AG04449 (cell line): ENCODE results near the gene RAB20.

ENCODE experiments used
- CTCF ChIA-PET: fragments of 350-600 bp; formaldehyde crosslinking; extraction: SDS; loops from one replicate; lab custom pipeline; 2021; ENCODE audit warnings: antibody characterized with exemption; lab: Yijun Ruan, JAX
- POLR2A ChIA-PET: fragments of 400-600, 350-600 bp; formaldehyde crosslinking; extraction: SDS; loops from one replicate; lab custom pipeline; 2020; ENCODE audit warnings: antibody characterized with exemption, inconsistent platforms; lab: Yijun Ruan, JAX
- DNase-seq: peaks from one replicate; pipeline ENCODE4 v3.0.0-alpha.2; 2010; ENCODE audit warnings: low read depth, low spot score
- H3K4me3 ChIP-seq: 2 replicates; pipeline ENCODE4 v1.5.1; 2011; ENCODE audit warnings: low read depth, mild to moderate bottlenecking, control low read depth, low read length
- CTCF ChIP-seq: IDR thresholded peaks from one replicate; pipeline ENCODE4 v1.5.1; 2011; ENCODE audit warnings: mild to moderate bottlenecking, moderate library complexity, low read length, control low read depth, inconsistent platforms; ENCODE audit not compliant: insufficient read depth; ENCODE audit errors: missing control alignments

Gene RAB20

GRCh38 chr13:110546378-110546777 is 15.1 kb downstream of the RAB20 start:
- ChIA-PET POLR2A (interaction anchor here (0.6 to 1.4 kb wide), 2 partner anchors 16 to 169 kb away, joined by 3 to 7 read pairs; no protein-coding TSS in a partner anchor), CTCF (no interaction called here)
- DNase-seq: no peak
- no peak for TF ChIP-seq CTCF
- no peak overlapping the region for H3K4me3 ChIP-seq

GRCh38 chr13:110542169-110542796 is 19.2 kb downstream of the RAB20 start:
- ChIA-PET POLR2A (no interaction called here), CTCF (interaction anchor here (1.0 kb wide), 1 partner anchor 15 kb away, joined by 3 read pairs; no protein-coding TSS in a partner anchor)
- TF ChIP-seq CTCF: no peak
- H3K4me3 ChIP-seq: no peak overlapping the region
- DNase-seq: no peak

- no peak overlapping the region for H3K4me3 ChIP-seq
- TF ChIP-seq CTCF: no peak
- CTCF ChIA-PET: interaction anchor here (1.0 to 2.4 kb wide), 3 partner anchors 8 to 52 kb away, joined by 3 to 7 read pairs (median 3); no protein-coding TSS in a partner anchor
- DNase-seq: no peak
- POLR2A ChIA-PET: no interaction called here
These were observed 20.0 kb downstream of the RAB20 start for GRCh38 chr13:110541526-110541920.

- CTCF ChIA-PET: interaction anchor here (1.0 to 2.4 kb wide), 4 partner anchors 8 to 53 kb away, joined by 3 to 7 read pairs (median 4); no protein-coding TSS in a partner anchor
- TF ChIP-seq CTCF: no peak
- POLR2A ChIA-PET: interaction anchor here (1.5 kb wide), 1 partner anchor 21 kb away, joined by 3 read pairs; the partner anchor contains the start of gene RAB20
- DNase-seq: no peak
- H3K4me3 ChIP-seq: no peak overlapping the region
These were observed 20.5 kb downstream of the RAB20 start for GRCh38 chr13:110540871-110541525.

GRCh38 chr13:110539894-110540293 is 21.6 kb downstream of the RAB20 start:
- ChIA-PET POLR2A (interaction anchor here (0.7 to 1.5 kb wide), 2 partner anchors 22 to 320 kb away, joined by 3 read pairs; partner anchors contain the start of gene RAB20), CTCF (interaction anchor here (0.8 to 2.4 kb wide), 3 partner anchors 10 to 19 kb away, joined by 3 to 7 read pairs (median 3); no protein-coding TSS in a partner anchor)
- no peak for DNase-seq
- no peak for TF ChIP-seq CTCF
- no peak overlapping the region for H3K4me3 ChIP-seq

GRCh38 chr13:110538632-110539031 is 22.9 kb downstream of the RAB20 start:
- DNase-seq: no peak
- POLR2A ChIA-PET: no interaction called here

More at GRCh38 chr13:110538632-110539031, 22.9 kb downstream of the RAB20 start:
- CTCF ChIA-PET: interaction anchor here (1.5 kb wide), 1 partner anchor 18 kb away, joined by 3 read pairs; no protein-coding TSS in a partner anchor
- TF ChIP-seq CTCF: no peak
- H3K4me3 ChIP-seq: no peak overlapping the region
